ENCODE measurements around the gene MRTO4. TPM values are rescaled to one million over a fixed set of nuclear protein-coding genes. Genes with fewer than 3 reads are reported as not detected.

Gene MRTO4
- total RNA-seq, 1 experiment from 2014 or later: 54.6 TPM

DNA sequence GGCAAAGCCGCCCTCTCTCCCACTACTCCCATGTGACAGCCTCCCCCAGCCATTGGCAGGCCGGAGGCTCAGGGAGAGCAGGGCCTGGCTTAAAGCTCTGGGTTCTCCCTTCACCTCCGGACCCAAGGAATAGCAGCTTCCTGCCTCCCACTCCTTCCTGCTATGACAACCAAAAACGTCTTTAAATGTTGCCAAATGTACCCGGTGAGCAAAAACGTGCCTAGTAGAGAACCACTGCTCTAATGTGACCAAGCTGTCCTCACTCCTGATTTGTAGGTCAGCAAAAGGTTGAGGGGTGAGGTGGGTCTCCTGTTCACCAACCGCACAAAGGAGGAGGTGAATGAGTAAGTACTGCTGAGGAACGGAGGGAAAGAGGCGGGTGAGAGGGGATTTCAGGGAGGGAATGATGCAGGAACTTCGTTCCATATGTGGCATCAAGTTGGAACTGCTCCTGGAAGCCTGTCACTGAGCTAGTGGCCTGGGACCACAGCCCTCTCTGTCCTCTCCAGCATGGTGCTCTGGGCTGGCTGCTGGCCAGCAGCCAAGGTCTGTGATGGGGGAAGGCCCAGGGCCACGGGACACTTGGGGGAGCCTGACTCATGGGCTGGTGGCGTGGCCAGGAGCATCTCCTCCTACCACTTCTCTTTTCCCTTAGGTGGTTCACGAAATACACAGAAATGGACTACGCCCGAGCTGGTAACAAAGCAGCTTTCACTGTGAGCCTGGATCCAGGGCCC is 5.7 kb downstream of the MRTO4 start:
- POLR2A ChIA-PET: interaction anchor here (0.5 kb wide), 1 partner anchor 91 kb away, joined by 6 read pairs; no protein-coding TSS in a partner anchor
- no peak for TF ChIP-seq ZNF263 (CRISPR knock-in tag; IDR thresholded peaks at IDR 0.05; ENCODE audit: low read depth)
- TF ChIP-seq PRRX2 (CRISPR knock-in tag; IDR thresholded peaks at IDR 0.05): no peak
- TF ChIP-seq, protein P1, sequence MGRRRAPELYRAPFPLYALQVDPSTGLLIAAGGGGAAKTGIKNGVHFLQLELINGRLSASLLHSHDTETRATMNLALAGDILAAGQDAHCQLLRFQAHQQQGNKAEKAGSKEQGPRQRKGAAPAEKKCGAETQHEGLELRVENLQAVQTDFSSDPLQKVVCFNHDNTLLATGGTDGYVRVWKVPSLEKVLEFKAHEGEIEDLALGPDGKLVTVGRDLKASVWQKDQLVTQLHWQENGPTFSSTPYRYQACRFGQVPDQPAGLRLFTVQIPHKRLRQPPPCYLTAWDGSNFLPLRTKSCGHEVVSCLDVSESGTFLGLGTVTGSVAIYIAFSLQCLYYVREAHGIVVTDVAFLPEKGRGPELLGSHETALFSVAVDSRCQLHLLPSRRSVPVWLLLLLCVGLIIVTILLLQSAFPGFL (CRISPR knock-in tag; IDR thresholded peaks at IDR 0.05; ENCODE audit: borderline replicate concordance): no peak
- TF ChIP-seq, protein P2, sequence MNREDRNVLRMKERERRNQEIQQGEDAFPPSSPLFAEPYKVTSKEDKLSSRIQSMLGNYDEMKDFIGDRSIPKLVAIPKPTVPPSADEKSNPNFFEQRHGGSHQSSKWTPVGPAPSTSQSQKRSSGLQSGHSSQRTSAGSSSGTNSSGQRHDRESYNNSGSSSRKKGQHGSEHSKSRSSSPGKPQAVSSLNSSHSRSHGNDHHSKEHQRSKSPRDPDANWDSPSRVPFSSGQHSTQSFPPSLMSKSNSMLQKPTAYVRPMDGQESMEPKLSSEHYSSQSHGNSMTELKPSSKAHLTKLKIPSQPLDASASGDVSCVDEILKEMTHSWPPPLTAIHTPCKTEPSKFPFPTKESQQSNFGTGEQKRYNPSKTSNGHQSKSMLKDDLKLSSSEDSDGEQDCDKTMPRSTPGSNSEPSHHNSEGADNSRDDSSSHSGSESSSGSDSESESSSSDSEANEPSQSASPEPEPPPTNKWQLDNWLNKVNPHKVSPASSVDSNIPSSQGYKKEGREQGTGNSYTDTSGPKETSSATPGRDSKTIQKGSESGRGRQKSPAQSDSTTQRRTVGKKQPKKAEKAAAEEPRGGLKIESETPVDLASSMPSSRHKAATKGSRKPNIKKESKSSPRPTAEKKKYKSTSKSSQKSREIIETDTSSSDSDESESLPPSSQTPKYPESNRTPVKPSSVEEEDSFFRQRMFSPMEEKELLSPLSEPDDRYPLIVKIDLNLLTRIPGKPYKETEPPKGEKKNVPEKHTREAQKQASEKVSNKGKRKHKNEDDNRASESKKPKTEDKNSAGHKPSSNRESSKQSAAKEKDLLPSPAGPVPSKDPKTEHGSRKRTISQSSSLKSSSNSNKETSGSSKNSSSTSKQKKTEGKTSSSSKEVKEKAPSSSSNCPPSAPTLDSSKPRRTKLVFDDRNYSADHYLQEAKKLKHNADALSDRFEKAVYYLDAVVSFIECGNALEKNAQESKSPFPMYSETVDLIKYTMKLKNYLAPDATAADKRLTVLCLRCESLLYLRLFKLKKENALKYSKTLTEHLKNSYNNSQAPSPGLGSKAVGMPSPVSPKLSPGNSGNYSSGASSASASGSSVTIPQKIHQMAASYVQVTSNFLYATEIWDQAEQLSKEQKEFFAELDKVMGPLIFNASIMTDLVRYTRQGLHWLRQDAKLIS (CRISPR knock-in tag; IDR thresholded peaks at IDR 0.05; ENCODE audit: borderline replicate concordance): no peak
- Mint-ChIP-seq H3K4me1 (peaks cover 13% of the 10 kb centered on the region), H3K27ac (no peak overlapping the region), H3K36me3 (peaks cover 51% of the 10 kb centered on the region), H3K27me3 (ENCODE audit: low read depth) (no peaks in the 10 kb centered on the region), H3K4me3 (no peak overlapping the region), H3K9me3 (no peaks in the 10 kb centered on the region)
- DNase-seq (ENCODE audit: low spot score) (no peak), ATAC-seq (no peak)
- CTCF ChIA-PET: no interaction called here

DNA sequence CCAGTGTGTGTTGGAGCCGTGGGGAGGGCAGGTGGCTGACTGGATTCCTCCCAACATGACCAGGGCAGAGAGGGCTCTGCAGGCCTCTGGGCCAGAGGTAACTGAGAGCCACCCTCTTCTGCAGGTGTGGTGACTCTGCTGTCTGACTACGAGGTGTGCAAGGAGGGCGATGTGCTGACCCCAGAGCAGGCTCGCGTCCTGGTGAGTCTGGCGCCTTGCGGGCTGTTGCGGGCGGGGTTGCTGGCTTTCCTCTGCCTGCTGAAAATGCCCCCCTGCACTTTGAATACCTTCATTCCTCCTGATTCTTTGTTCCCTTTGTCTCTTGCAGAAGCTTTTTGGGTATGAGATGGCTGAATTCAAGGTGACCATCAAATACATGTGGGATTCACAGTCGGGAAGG is 6.7 kb downstream of the MRTO4 start:
- H3K4me3 Mint-ChIP-seq: no peak overlapping the region
- no peaks in the 10 kb centered on the region for H3K9me3 Mint-ChIP-seq
- DNase-seq (ENCODE audit: low spot score) (no peak), ATAC-seq (no peak)
- peaks cover 51% of the 10 kb centered on the region for H3K36me3 Mint-ChIP-seq
- CTCF ChIA-PET: no interaction called here
- no peak overlapping the region for H3K27ac Mint-ChIP-seq
- H3K27me3 Mint-ChIP-seq (ENCODE audit: low read depth): no peaks in the 10 kb centered on the region
- POLR2A ChIA-PET: no interaction called here
- H3K4me1 Mint-ChIP-seq: peaks cover 6% of the 10 kb centered on the region
- TF ChIP-seq ZNF219 (CRISPR knock-in tag; IDR thresholded peaks at IDR 0.05; ENCODE audit: borderline replicate concordance) (no peak), ZNF317 (CRISPR knock-in tag; IDR thresholded peaks at IDR 0.05; ENCODE audit: borderline replicate concordance, low read depth) (no peak), ZNF232 (CRISPR knock-in tag; IDR thresholded peaks at IDR 0.05) (no peak), PRRX2 (CRISPR knock-in tag; IDR thresholded peaks at IDR 0.05) (no peak), GTF2I (CRISPR knock-in tag; conservative IDR thresholded peaks at IDR 0.05) (no peak), NR3C1 (CRISPR knock-in tag; conservative IDR thresholded peaks at IDR 0.05; ENCODE audit: low read depth) (no peak), NFE2L1 (CRISPR knock-in tag; IDR thresholded peaks at IDR 0.05) (no peak), SP1 (CRISPR knock-in tag; conservative IDR thresholded peaks at IDR 0.05) (no peak)
- TF ChIP-seq, protein P2 (CRISPR knock-in tag; IDR thresholded peaks at IDR 0.05; ENCODE audit: borderline replicate concordance): no peak
- TF ChIP-seq, protein P3, sequence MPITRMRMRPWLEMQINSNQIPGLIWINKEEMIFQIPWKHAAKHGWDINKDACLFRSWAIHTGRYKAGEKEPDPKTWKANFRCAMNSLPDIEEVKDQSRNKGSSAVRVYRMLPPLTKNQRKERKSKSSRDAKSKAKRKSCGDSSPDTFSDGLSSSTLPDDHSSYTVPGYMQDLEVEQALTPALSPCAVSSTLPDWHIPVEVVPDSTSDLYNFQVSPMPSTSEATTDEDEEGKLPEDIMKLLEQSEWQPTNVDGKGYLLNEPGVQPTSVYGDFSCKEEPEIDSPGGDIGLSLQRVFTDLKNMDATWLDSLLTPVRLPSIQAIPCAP (CRISPR knock-in tag; IDR thresholded peaks at IDR 0.05): no peak
- TF ChIP-seq, protein P4, sequence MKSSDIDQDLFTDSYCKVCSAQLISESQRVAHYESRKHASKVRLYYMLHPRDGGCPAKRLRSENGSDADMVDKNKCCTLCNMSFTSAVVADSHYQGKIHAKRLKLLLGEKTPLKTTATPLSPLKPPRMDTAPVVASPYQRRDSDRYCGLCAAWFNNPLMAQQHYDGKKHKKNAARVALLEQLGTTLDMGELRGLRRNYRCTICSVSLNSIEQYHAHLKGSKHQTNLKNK (CRISPR knock-in tag; IDR thresholded peaks at IDR 0.05): no peak
- TF ChIP-seq, protein P5, sequence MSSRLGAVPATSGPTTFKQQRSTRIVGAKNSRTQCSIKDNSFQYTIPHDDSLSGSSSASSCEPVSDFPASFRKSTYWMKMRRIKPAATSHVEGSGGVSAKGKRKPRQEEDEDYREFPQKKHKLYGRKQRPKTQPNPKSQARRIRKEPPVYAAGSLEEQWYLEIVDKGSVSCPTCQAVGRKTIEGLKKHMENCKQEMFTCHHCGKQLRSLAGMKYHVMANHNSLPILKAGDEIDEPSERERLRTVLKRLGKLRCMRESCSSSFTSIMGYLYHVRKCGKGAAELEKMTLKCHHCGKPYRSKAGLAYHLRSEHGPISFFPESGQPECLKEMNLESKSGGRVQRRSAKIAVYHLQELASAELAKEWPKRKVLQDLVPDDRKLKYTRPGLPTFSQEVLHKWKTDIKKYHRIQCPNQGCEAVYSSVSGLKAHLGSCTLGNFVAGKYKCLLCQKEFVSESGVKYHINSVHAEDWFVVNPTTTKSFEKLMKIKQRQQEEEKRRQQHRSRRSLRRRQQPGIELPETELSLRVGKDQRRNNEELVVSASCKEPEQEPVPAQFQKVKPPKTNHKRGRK (CRISPR knock-in tag; IDR thresholded peaks at IDR 0.05; ENCODE audit: borderline replicate concordance): no peak
- TF ChIP-seq, protein P6, sequence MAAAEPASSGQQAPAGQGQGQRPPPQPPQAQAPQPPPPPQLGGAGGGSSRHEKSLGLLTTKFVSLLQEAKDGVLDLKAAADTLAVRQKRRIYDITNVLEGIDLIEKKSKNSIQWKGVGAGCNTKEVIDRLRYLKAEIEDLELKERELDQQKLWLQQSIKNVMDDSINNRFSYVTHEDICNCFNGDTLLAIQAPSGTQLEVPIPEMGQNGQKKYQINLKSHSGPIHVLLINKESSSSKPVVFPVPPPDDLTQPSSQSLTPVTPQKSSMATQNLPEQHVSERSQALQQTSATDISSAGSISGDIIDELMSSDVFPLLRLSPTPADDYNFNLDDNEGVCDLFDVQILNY (CRISPR knock-in tag; IDR thresholded peaks at IDR 0.05): no peak
- TF ChIP-seq, protein P7, sequence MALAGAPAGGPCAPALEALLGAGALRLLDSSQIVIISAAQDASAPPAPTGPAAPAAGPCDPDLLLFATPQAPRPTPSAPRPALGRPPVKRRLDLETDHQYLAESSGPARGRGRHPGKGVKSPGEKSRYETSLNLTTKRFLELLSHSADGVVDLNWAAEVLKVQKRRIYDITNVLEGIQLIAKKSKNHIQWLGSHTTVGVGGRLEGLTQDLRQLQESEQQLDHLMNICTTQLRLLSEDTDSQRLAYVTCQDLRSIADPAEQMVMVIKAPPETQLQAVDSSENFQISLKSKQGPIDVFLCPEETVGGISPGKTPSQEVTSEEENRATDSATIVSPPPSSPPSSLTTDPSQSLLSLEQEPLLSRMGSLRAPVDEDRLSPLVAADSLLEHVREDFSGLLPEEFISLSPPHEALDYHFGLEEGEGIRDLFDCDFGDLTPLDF (CRISPR knock-in tag; IDR thresholded peaks at IDR 0.05): no peak
- TF ChIP-seq, protein P1 (CRISPR knock-in tag; IDR thresholded peaks at IDR 0.05; ENCODE audit: borderline replicate concordance): no peak
- TF ChIP-seq, protein P8, sequence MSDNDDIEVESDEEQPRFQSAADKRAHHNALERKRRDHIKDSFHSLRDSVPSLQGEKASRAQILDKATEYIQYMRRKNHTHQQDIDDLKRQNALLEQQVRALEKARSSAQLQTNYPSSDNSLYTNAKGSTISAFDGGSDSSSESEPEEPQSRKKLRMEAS (CRISPR knock-in tag; IDR thresholded peaks at IDR 0.05): no peak
